HL-60 (cell line): ENCODE results near the gene ZBTB7C.

Experiments
- DNase-seq, 2 experiments: peaks; one replicate each; pipeline ENCODE4 v3.0.0-alpha.2; 2010 to 2020; ENCODE audit warnings: low read depth in 1 of 2, low spot score in 1 of 2
- H3K27ac ChIP-seq: fragments of 250-450 bp; sonication (Bioruptor Pico); replicated peaks from 2 replicates; pipeline ENCODE4 v1.5.1; 2020; ENCODE audit warnings: mild to moderate bottlenecking, moderate library complexity
- H3K27me3 ChIP-seq: fragments of 250-450 bp; sonication (Bioruptor Pico); 2 replicates; pipeline ENCODE4 v1.5.1; 2021; ENCODE audit warnings: mild to moderate bottlenecking, moderate library complexity; ENCODE audit not compliant: insufficient read depth, poor library complexity, severe bottlenecking
- H3K4me3 ChIP-seq: replicated peaks from 2 replicates; pipeline ENCODE4 v1.5.1; 2011; ENCODE audit warnings: mild to moderate bottlenecking, control low read depth, low read length; ENCODE audit not compliant: insufficient read depth
- CTCF ChIP-seq: IDR thresholded peaks from one replicate; pipeline ENCODE4 v1.5.1; 2011; ENCODE audit warnings: low read length, control low read depth, inconsistent platforms; ENCODE audit not compliant: insufficient read depth
- GABPA ChIP-seq: IDR thresholded peaks from 2 replicates; pipeline ENCODE4 v1.6.1; 2012; ENCODE audit warnings: low read depth
- POLR2AphosphoS5 ChIP-seq: IDR thresholded peaks from 2 replicates; pipeline ENCODE4 v1.6.1; 2012; ENCODE audit warnings: low read depth
- REST ChIP-seq: IDR thresholded peaks from 2 replicates; pipeline ENCODE4 v1.6.1; 2012; ENCODE audit warnings: low read depth; ENCODE audit not compliant: insufficient replicate concordance
- SPI1 ChIP-seq: IDR thresholded peaks from 2 replicates; pipeline ENCODE4 v1.6.1; 2012; ENCODE audit warnings: low read depth, mild to moderate bottlenecking, borderline replicate concordance

Gene ZBTB7C

GRCh38 chr18:48036226-48036625 is 373.0 kb downstream of the ZBTB7C start:
- Histone ChIP-seq H3K27ac (no peak overlapping the region), H3K4me3 (no peak overlapping the region), H3K27me3 (no peaks in the 10 kb centered on the region)
- TF ChIP-seq REST, result no peak
- no peak for TF ChIP-seq POLR2AphosphoS5
- TF ChIP-seq GABPA, result no peak
- TF ChIP-seq SPI1, result no peak
- no peak for TF ChIP-seq CTCF
- DNase-seq, result no peak

GRCh38 chr18:48035556-48035860 is 373.7 kb downstream of the ZBTB7C start:
- TF ChIP-seq CTCF, result no peak
- TF ChIP-seq GABPA, result no peak
- no peak for TF ChIP-seq SPI1
- TF ChIP-seq REST, result no peak
- TF ChIP-seq POLR2AphosphoS5, result no peak
- Histone ChIP-seq H3K4me3 (no peak overlapping the region), H3K27ac (no peak overlapping the region)

GRCh38 chr18:48034651-48035555 is 374.3 kb downstream of the ZBTB7C start:
- TF ChIP-seq GABPA (no peak), REST (no peak), CTCF (no peak), POLR2AphosphoS5 (no peak), SPI1 (no peak)
- no peaks in the 10 kb centered on the region for H3K27me3 ChIP-seq
- H3K27ac ChIP-seq, result no peak overlapping the region
- H3K4me3 ChIP-seq, result no peak overlapping the region
- DNase-seq, result no peak

More at GRCh38 chr18:48035556-48035860, 373.7 kb downstream of the ZBTB7C start:
- H3K27me3 ChIP-seq, result no peaks in the 10 kb centered on the region
- no peak for DNase-seq
